Testis (tissue), 2 donors: ENCODE measurements around the gene ADPRH.

Source experiments
- POLR2A ChIP-seq: fragments of 450-650 bp; IDR thresholded peaks from one replicate; pipeline ENCODE4 v1.6.1; 2017; ENCODE audit warnings: antibody characterized with exemption, mild to moderate bottlenecking, moderate library complexity
- TF ChIP-seq, protein P1 (sequence below), 3 experiments: fragments of 450-650 bp in 2 of 3; fragments of 200-600 bp in 1 of 3; sonication (generic) in 1 of 3; IDR thresholded peaks; one replicate each; pipeline ENCODE4 v1.5.1; 2016 to 2019; ENCODE audit warnings: antibody characterized with exemption in 3 of 3, mild to moderate bottlenecking in 2 of 3, moderate library complexity in 1 of 3

DNA sequence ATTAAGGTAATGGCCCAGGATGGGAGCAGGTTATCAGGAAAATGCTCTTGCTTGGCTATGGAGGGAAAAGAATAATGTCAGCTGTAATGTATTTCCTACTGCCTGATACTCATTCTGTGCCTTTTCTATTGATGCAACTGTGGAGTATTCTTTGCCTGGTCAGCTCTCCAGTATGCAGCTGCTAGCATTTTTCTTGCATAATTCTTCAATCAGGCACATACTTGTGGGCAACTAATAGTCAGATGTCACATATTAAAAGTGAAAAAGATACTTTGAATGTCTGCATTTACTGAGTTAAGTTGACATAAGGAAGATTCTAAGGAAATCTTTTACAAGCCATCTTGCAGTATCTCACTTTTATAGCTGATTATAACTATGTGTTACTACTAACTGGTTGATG, 49.4 kb upstream of the ADPRH start:
- no peak for TF ChIP-seq POLR2A
- TF ChIP-seq, protein P1, sequence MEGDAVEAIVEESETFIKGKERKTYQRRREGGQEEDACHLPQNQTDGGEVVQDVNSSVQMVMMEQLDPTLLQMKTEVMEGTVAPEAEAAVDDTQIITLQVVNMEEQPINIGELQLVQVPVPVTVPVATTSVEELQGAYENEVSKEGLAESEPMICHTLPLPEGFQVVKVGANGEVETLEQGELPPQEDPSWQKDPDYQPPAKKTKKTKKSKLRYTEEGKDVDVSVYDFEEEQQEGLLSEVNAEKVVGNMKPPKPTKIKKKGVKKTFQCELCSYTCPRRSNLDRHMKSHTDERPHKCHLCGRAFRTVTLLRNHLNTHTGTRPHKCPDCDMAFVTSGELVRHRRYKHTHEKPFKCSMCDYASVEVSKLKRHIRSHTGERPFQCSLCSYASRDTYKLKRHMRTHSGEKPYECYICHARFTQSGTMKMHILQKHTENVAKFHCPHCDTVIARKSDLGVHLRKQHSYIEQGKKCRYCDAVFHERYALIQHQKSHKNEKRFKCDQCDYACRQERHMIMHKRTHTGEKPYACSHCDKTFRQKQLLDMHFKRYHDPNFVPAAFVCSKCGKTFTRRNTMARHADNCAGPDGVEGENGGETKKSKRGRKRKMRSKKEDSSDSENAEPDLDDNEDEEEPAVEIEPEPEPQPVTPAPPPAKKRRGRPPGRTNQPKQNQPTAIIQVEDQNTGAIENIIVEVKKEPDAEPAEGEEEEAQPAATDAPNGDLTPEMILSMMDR (IDR thresholded peaks at IDR 0.05): no peak
